ENCODE results near the gene AKIP1. TPM values are rescaled to one million over a fixed set of nuclear protein-coding genes. Genes with fewer than 3 reads are reported as not detected.

Gene AKIP1
- polyA plus RNA-seq, 3 donors, result 8.7 to 18.9 (median 18.7) TPM

- peaks cover 0 to 5% (median 0%) of the 10 kb centered on the region in 3 donors for H3K27me3 Mint-ChIP-seq (ENCODE audit: low read depth in 3 of 3)
- peaks cover 37% of the 10 kb centered on the region for H3K4me1 Mint-ChIP-seq
- H3K27me3 ChIP-seq (ENCODE audit: control insufficient read depth in 2 of 2, insufficient read depth in 2 of 2, low read length in 2 of 2), result no peaks in the 10 kb centered on the region
- peak overlapping the region; percentile 85 to 89 (median 85) for H3K4me3 ChIP-seq (replicated peaks in 1 of 3; ENCODE audit: low read depth in 2 of 3, low read length in 3 of 3)
- H3K27ac ChIP-seq (ENCODE audit: low read depth in 1 of 2, low read length in 2 of 2), result peak overlapping the region; percentile 98 to 99
- H3K9me3 ChIP-seq (replicated peaks in 1 of 2; ENCODE audit: control insufficient read depth in 1 of 2, insufficient read depth in 1 of 2, low read length in 2 of 2), result no peaks in the 10 kb centered on the region
- peaks cover 22% of the 10 kb centered on the region for H4K20me1 ChIP-seq (ENCODE audit: insufficient read depth, low read length)
- H3K27ac Mint-ChIP-seq, result peak overlapping the region; percentile 95 to 100 (median 97)
- peak overlapping the region; percentile 97 for H3K9ac ChIP-seq (ENCODE audit: insufficient read depth, low read length, poor library complexity, severe bottlenecking)
- peak overlapping the region; percentile 94 for H2AFZ ChIP-seq (ENCODE audit: insufficient read depth, low read depth, low read length, poor library complexity, severe bottlenecking)
- H3K4me2 ChIP-seq (replicated peaks; ENCODE audit: extremely low read depth, low read length, poor library complexity, severe bottlenecking), result peak overlapping the region; percentile 94
- peaks cover 4 to 11% of the 10 kb centered on the region in 2 donors for H3K36me3 Mint-ChIP-seq
- no peaks in the 10 kb centered on the region for H3K9me3 Mint-ChIP-seq
- peak in 2 of 3 donors; percentile 26 to 54 for DNase-seq
- H3K36me3 ChIP-seq (replicated peaks in 1 of 2; ENCODE audit: control insufficient read depth in 1 of 2, insufficient read depth in 2 of 2, low read length in 2 of 2), result peaks cover 0 to 11% of the 10 kb centered on the region in 2 donors
- TF ChIP-seq, protein P1, sequence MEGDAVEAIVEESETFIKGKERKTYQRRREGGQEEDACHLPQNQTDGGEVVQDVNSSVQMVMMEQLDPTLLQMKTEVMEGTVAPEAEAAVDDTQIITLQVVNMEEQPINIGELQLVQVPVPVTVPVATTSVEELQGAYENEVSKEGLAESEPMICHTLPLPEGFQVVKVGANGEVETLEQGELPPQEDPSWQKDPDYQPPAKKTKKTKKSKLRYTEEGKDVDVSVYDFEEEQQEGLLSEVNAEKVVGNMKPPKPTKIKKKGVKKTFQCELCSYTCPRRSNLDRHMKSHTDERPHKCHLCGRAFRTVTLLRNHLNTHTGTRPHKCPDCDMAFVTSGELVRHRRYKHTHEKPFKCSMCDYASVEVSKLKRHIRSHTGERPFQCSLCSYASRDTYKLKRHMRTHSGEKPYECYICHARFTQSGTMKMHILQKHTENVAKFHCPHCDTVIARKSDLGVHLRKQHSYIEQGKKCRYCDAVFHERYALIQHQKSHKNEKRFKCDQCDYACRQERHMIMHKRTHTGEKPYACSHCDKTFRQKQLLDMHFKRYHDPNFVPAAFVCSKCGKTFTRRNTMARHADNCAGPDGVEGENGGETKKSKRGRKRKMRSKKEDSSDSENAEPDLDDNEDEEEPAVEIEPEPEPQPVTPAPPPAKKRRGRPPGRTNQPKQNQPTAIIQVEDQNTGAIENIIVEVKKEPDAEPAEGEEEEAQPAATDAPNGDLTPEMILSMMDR (IDR thresholded peaks at IDR 0.05), result no peak
- 2% methylated on average over 39 of the region's 39 CpGs for WGBS (ENCODE audit: insufficient coverage)
- intact Hi-C loops (cut with micrococcal nuclease), result loop anchor here (5.0 to 10.0 kb wide), 3 partner anchors 51 to 289 kb away; partner anchors contain the start of genes RPL27A (in 1 of the 2) and TRIM66 (in 1 of the 2)
- peak overlapping the region; percentile 95 to 98 for H3K4me3 Mint-ChIP-seq
- H3K4me1 ChIP-seq (ENCODE audit: control insufficient read depth in 1 of 2, insufficient read depth in 2 of 2, low read length in 2 of 2), result peaks cover 21 to 26% of the 10 kb centered on the region in 2 donors
- H3K79me2 ChIP-seq (ENCODE audit: insufficient read depth, low read length), result peaks cover 54% of the 10 kb centered on the region
These were observed 52.8 kb downstream of the AKIP1 start for GRCh38 chr11:8963569-8964323.

DNA sequence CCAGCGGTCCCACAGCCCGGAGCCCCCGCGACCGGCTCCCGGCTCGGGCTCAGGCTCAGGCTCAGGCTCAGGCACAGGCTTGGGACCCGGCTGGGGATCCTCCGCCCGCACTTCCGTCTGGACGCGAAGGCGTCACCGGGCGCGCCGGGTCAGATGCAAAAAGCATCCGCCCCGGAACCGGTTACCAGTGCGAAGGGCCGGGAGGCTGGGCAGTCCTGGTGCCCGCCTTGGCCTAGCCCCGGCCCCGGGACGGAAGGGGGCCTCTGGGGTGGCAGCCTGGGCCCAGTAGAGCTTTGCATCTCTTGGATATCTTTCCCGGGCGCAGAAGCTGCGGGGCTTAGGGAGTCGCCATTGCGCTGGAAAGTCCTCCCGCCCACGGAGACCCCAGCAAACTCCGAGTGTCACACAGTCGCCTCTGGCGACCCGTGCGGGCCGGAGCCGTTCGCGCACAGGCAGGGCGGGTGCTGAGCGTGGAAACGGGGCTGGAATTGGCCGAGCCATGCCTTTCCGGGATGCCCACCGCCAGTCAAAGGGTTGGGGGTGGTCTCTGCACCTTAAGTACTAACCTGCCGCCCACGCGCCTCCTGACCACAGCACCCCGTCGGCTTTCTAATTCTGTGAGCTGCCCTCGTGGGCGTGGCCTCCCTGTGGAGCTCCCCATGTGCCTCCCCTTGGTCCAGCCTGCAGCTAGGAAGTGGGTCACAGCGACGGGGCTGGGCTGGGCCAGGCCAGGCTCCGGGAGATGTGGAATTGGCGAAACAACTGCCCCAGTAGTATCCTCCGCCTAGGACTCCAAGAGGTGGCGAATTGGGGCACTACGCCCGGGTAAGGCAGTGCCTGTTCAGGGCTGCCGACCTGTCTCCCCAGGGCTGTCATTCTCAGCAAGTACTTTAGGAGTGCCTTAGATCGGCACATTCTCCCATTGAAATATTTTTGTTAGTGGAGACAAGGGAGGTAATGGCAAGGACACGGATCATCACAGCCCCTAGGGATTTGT is 53.6 kb downstream of the AKIP1 start, which contains the start of gene TMEM9B:
Gene TMEM9B (minus strand): TSS at position 119 of the 997 bp plus-strand sequence. CDS start 129 bp downstream, outside the sequence.
- Mint-ChIP-seq H3K4me1 (peaks cover 35% of the 10 kb centered on the region), H3K27ac (peak within 1 kb of the TSS; percentile 95 to 100 (median 97)), H3K9me3 (no peaks in the 10 kb centered on the region), H3K4me3 (peak within 1 kb of the TSS; percentile 95 to 98), H3K27me3 (ENCODE audit: low read depth in 3 of 3) (peaks cover 0 to 5% (median 0%) of the 10 kb centered on the region in 3 donors), H3K36me3 (peaks cover 4 to 7% of the 10 kb centered on the region in 2 donors)
- Histone ChIP-seq H3K4me2 (replicated peaks; ENCODE audit: extremely low read depth, low read length, poor library complexity, severe bottlenecking) (peak within 1 kb of the TSS; percentile 94), H3K27ac (ENCODE audit: low read depth in 1 of 2, low read length in 2 of 2) (peak within 1 kb of the TSS; percentile 98 to 99), H3K9me3 (replicated peaks in 1 of 2; ENCODE audit: control insufficient read depth in 1 of 2, insufficient read depth in 1 of 2, low read length in 2 of 2) (no peaks in the 10 kb centered on the region), H3K27me3 (ENCODE audit: control insufficient read depth in 2 of 2, insufficient read depth in 2 of 2, low read length in 2 of 2) (no peaks in the 10 kb centered on the region), H3K4me1 (ENCODE audit: control insufficient read depth in 1 of 2, insufficient read depth in 2 of 2, low read length in 2 of 2) (peaks cover 21 to 26% of the 10 kb centered on the region in 2 donors), H3K9ac (ENCODE audit: insufficient read depth, low read length, poor library complexity, severe bottlenecking) (peak within 1 kb of the TSS; percentile 97), H3K4me3 (replicated peaks in 1 of 3; ENCODE audit: low read depth in 2 of 3, low read length in 3 of 3) (peak within 1 kb of the TSS; percentile 85 to 89 (median 85)), H3K36me3 (replicated peaks in 1 of 2; ENCODE audit: control insufficient read depth in 1 of 2, insufficient read depth in 2 of 2, low read length in 2 of 2) (peaks cover 0 to 7% of the 10 kb centered on the region in 2 donors), H2AFZ (ENCODE audit: insufficient read depth, low read depth, low read length, poor library complexity, severe bottlenecking) (peak within 1 kb of the TSS; percentile 94), H4K20me1 (ENCODE audit: insufficient read depth, low read length) (peaks cover 13% of the 10 kb centered on the region), H3K79me2 (ENCODE audit: insufficient read depth, low read length) (peaks cover 45% of the 10 kb centered on the region)
- TF ChIP-seq, protein P1 (IDR thresholded peaks at IDR 0.05), result no peak
- DNase-seq, result peak; percentile 84 to 87 (median 84)
- intact Hi-C loops (cut with micrococcal nuclease), result loop anchor here (5.0 to 10.0 kb wide), 3 partner anchors 50 to 290 kb away; partner anchors contain the start of genes RPL27A (in 1 of the 2) and TRIM66 (in 1 of the 2)
- WGBS (ENCODE audit: insufficient coverage), result 0% methylated on average over 63 of the region's 67 CpGs

Data from CD14-positive monocyte (primary cell).